ENCODE data around the gene CNP. TPM values are rescaled to one million over a fixed set of nuclear protein-coding genes. Genes with fewer than 3 reads are reported as not detected.

Gene CNP
- total RNA-seq, 2 experiments from 2014 or later: 81.2 to 97.5 TPM

DNA sequence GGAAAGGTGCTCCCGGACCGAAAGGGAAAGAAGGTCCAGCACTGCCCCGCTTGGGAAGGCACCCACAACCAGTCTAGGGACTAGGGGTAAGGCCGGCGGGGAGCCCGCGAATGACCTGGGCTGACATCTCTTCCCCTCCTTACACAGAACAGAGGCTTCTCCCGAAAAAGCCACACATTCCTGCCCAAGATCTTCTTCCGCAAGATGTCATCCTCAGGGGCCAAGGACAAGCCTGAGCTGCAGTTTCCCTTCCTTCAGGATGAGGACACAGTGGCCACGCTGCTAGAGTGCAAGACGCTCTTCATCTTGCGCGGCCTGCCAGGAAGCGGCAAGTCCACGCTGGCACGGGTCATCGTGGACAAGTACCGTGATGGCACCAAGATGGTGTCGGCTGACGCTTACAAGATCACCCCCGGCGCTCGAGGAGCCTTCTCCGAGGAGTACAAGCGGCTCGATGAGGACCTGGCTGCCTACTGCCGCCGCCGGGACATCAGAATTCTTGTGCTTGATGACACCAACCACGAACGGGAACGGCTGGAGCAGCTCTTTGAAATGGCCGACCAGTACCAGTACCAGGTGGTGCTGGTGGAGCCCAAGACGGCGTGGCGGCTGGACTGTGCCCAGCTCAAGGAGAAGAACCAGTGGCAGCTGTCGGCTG, 1.5 kb downstream of the CNP start:
- CTCF ChIA-PET: interaction anchor here (0.6 to 1.6 kb wide), 3 partner anchors 9 to 110 kb away, joined by 3 to 4 read pairs (median 3); partner anchors contain the start of gene ODAD4
- Mint-ChIP-seq H3K27ac (peak overlapping the region; percentile 91), H3K9me3 (no peaks in the 10 kb centered on the region), H3K36me3 (ENCODE audit: low read depth) (peaks cover 39% of the 10 kb centered on the region), H3K4me1 (peaks cover 53% of the 10 kb centered on the region), H3K27me3 (peaks cover 2% of the 10 kb centered on the region), H3K4me3 (peak overlapping the region; percentile 84)
- DNase-seq: no peak
- POLR2A ChIA-PET: interaction anchor here (3.0 kb wide), 1 partner anchor 145 kb away, joined by 7 read pairs; the partner anchor contains the start of gene DHX58

DNA sequence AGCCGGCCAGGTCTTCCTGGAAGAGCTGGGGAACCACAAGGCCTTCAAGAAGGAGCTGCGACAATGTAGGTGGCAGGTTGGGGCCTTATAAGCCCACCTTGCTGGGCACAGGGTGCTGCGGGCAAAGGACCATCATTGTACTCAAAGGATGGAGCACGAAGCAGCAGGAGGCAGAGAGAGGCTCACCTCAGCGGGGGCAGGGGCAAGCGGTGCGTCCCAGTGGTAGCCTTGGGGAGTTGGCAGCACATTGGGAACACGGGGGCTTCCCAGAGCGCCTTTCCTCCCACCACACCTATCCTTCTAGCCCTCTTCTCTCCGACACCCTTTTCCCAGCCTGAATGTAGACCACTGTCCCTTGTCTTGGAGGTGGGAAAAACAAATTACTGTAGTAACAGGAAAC, 2.1 kb downstream of the CNP start:
- peak overlapping the region; percentile 31 for H3K27ac Mint-ChIP-seq
- H3K36me3 Mint-ChIP-seq (ENCODE audit: low read depth): peaks cover 45% of the 10 kb centered on the region
- ChIA-PET CTCF (interaction anchor here (0.5 to 1.8 kb wide), 4 partner anchors 9 to 254 kb away, joined by 3 to 5 read pairs (median 3); partner anchors contain the start of gene DNAJC7), POLR2A (interaction anchor here (3.0 kb wide), 1 partner anchor 144 kb away, joined by 7 read pairs; the partner anchor contains the start of gene DHX58)
- peaks cover 56% of the 10 kb centered on the region for H3K4me1 Mint-ChIP-seq
- peak overlapping the region; percentile 84 for H3K4me3 Mint-ChIP-seq
- peaks cover 2% of the 10 kb centered on the region for H3K27me3 Mint-ChIP-seq
- no peak for DNase-seq
- no peaks in the 10 kb centered on the region for H3K9me3 Mint-ChIP-seq

DNA sequence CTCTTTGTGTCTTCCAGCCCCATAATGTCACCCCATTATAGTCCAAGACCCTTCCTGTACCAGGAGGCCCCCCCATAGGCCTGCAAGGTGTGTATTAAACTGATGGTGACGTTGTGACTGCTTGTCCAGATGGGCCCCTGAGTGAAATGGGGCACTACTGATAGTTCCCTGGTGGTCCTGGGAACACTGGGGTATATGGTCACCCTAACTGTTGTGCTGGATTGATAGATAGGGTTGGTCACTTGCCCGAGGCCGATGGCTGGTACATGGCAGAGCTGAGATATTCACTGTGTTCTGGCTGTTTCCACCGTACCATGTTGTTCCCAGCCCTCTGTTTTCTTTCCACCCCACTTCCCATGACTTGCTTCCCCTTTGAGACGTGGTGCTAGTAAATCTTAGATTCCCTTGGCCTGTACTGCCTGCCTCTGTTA, 4.3 kb downstream of the CNP start:
- H3K27ac Mint-ChIP-seq: peak overlapping the region; percentile 13
- H3K9me3 Mint-ChIP-seq: no peaks in the 10 kb centered on the region
- ChIA-PET POLR2A (no interaction called here), CTCF (interaction anchor here (0.7 to 1.6 kb wide), 2 partner anchors 16 to 49 kb away, joined by 3 read pairs; partner anchors contain the start of gene NKIRAS2)
- DNase-seq: no peak
- no peak overlapping the region for H3K4me3 Mint-ChIP-seq
- H3K36me3 Mint-ChIP-seq (ENCODE audit: low read depth): peaks cover 51% of the 10 kb centered on the region
- H3K4me1 Mint-ChIP-seq: peaks cover 45% of the 10 kb centered on the region
- H3K27me3 Mint-ChIP-seq: no peaks in the 10 kb centered on the region

DNA sequence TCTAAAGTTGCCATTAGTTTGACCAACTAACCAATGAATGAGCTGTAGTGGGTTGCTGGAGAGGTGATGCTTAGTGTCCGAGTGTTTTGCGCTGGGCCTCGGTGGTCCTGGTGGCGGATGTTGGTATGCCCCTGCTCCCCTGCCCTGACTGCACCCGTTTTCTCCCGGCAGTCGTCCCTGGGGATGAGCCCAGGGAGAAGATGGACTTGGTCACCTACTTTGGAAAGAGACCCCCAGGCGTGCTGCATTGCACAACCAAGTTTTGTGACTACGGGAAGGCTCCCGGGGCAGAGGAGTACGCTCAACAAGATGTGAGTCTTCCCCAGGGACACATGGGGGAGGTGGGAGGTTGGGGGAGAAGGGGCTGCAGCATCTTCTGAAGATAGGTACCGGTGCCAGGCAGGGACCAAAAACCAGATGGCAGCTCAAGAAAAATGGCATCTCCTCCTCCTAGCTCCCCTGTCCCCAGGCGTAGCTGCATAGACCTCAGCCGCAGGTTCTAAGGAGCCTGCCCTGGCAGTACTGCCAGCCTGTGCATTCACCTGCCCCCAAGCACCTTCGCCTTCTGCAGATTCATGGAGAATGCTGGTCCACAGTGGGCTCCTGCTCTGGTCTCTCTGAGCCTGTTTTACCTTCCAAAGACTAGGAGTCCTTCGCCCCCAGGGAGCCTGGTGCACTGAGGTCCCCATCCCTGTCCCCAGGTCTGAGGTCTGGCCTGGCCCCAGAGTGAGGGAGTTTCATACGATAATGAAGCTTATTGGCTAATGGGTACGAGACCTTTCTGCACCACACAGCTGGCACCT, 5.3 kb downstream of the CNP start:
- ChIA-PET POLR2A (no interaction called here), CTCF (interaction anchor here (0.7 to 1.6 kb wide), 3 partner anchors 13 to 48 kb away, joined by 3 read pairs; partner anchors contain the start of gene NKIRAS2)
- no peak overlapping the region for H3K27ac Mint-ChIP-seq
- H3K4me1 Mint-ChIP-seq: peaks cover 44% of the 10 kb centered on the region
- H3K27me3 Mint-ChIP-seq: no peaks in the 10 kb centered on the region
- no peak overlapping the region for H3K4me3 Mint-ChIP-seq
- H3K36me3 Mint-ChIP-seq (ENCODE audit: low read depth): peaks cover 59% of the 10 kb centered on the region
- H3K9me3 Mint-ChIP-seq: no peaks in the 10 kb centered on the region
- DNase-seq: no peak

DNA sequence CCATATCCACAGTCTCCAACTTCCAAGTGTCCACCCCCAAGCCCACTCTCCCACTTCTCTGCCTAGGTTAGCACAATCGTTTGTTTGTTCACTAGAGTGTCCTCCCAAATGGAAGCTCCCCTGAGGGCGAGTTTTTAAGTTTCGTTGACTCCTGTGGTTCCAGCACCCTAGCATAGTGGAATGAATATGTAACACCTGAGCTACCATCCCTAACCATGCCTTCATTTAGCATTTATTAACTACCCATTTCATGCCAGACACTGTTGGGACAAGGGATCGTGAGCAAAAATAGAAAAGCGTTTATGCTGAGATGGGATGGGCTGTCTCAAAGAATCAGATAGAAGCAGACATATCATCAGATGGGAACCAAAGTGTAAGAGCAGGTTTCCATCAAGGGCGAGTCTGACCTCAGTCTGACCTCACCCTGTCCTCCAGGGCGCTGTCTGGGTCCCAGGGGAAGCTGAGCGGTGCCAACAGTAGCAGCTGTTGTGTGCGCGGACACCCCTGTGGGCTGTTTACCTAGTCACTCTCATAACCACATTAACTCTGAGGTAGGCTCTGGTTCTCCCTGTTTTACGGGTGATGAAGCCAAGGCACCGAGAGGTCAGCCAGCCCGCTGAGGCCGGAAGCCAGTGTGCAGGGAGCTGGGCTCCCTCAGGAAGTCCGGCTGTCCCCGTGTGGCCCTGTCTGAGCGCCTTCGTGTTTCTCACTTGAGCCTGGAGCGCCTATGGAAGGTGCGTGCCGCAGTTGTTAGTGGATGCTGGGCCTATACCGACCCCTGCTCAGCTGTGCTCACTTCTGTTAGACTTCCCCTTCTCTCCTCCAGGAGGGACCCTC, 6.2 kb downstream of the CNP start:
- no peak overlapping the region for H3K4me3 Mint-ChIP-seq
- peaks cover 39% of the 10 kb centered on the region for H3K4me1 Mint-ChIP-seq
- ChIA-PET POLR2A (no interaction called here), CTCF (interaction anchor here (0.6 to 1.6 kb wide), 5 partner anchors 11 to 47 kb away, joined by 3 to 4 read pairs (median 3); partner anchors contain the start of gene NKIRAS2)
- no peak overlapping the region for H3K27ac Mint-ChIP-seq
- H3K27me3 Mint-ChIP-seq: no peaks in the 10 kb centered on the region
- H3K36me3 Mint-ChIP-seq (ENCODE audit: low read depth): peaks cover 65% of the 10 kb centered on the region
- no peak for DNase-seq
- no peaks in the 10 kb centered on the region for H3K9me3 Mint-ChIP-seq

DNA sequence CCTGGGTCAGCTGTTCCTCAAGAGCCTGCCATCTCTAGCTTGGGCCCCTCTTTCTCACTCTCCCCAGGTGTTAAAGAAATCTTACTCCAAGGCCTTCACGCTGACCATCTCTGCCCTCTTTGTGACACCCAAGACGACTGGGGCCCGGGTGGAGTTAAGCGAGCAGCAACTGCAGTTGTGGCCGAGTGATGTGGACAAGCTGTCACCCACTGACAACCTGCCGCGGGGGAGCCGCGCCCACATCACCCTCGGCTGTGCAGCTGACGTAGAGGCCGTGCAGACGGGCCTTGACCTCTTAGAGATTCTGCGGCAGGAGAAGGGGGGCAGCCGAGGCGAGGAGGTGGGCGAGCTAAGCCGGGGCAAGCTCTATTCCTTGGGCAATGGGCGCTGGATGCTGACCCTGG, 6.8 kb downstream of the CNP start:
- Mint-ChIP-seq H3K27me3 (no peaks in the 10 kb centered on the region), H3K36me3 (ENCODE audit: low read depth) (peaks cover 65% of the 10 kb centered on the region), H3K27ac (no peak overlapping the region), H3K4me1 (peaks cover 33% of the 10 kb centered on the region), H3K4me3 (no peak overlapping the region), H3K9me3 (no peaks in the 10 kb centered on the region)
- ChIA-PET CTCF (interaction anchor here (1.2 to 1.4 kb wide), 3 partner anchors 10 to 47 kb away, joined by 3 to 4 read pairs (median 3); partner anchors contain the start of gene NKIRAS2), POLR2A (no interaction called here)
- no peak for DNase-seq

DNA sequence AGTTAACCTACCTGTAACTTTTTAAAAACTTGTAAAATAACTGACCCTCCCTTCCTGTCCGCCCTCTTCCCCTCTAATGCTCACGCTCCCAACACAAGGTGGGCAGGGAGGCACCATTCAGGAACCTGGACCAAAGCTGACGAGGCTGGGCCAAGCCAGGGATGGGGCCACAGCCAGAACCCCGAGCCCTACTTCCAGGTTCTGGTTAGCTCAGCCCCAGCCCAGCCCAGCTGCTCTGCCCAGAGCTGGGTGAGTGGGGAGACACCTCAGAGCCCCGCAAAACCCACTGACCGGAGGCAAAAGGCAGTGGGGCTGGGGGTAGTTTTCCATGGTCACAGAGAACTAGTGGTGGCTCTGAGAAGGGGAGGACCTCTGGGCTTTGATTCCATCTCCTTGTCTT, 7.4 kb downstream of the CNP start:
- DNase-seq: no peak
- ChIA-PET CTCF (interaction anchor here (1.2 to 1.4 kb wide), 2 partner anchors 10 to 46 kb away, joined by 3 to 4 read pairs; partner anchors contain the start of gene NKIRAS2), POLR2A (no interaction called here)
- no peaks in the 10 kb centered on the region for H3K27me3 Mint-ChIP-seq
- H3K27ac Mint-ChIP-seq: no peak overlapping the region
- H3K4me3 Mint-ChIP-seq: no peak overlapping the region
- peaks cover 28% of the 10 kb centered on the region for H3K4me1 Mint-ChIP-seq
- H3K9me3 Mint-ChIP-seq: no peaks in the 10 kb centered on the region
- H3K36me3 Mint-ChIP-seq (ENCODE audit: low read depth): peaks cover 63% of the 10 kb centered on the region

DNA sequence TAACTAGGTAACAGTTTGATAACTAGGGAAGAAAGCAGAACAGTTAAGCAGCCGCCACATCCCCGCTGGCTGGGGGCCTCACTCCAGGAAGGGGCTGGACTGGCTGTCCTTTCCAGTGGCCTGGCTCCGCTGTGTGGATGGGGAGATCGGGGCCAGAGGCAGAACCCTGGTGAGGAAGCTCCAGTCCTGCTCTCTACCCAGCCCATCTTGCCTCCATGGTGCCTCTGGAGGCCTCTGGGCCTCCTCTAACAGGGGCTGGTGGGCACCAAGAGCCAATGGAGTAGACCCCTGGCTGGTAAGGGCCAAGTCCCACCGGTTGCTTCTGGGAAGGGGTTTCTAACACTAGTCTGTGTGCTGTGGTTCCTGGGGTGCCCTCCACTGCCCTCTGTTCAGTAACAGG, 8.1 kb downstream of the CNP start:
- H3K27me3 Mint-ChIP-seq: no peaks in the 10 kb centered on the region
- ChIA-PET CTCF (interaction anchor here (1.1 to 1.6 kb wide), 3 partner anchors 10 to 45 kb away, joined by 4 to 5 read pairs (median 4); partner anchors contain the start of gene NKIRAS2), POLR2A (no interaction called here)
- no peaks in the 10 kb centered on the region for H3K9me3 Mint-ChIP-seq
- no peak for DNase-seq
- H3K4me3 Mint-ChIP-seq: no peak overlapping the region
- H3K27ac Mint-ChIP-seq: no peak overlapping the region
- peaks cover 57% of the 10 kb centered on the region for H3K36me3 Mint-ChIP-seq (ENCODE audit: low read depth)
- peaks cover 22% of the 10 kb centered on the region for H3K4me1 Mint-ChIP-seq

DNA sequence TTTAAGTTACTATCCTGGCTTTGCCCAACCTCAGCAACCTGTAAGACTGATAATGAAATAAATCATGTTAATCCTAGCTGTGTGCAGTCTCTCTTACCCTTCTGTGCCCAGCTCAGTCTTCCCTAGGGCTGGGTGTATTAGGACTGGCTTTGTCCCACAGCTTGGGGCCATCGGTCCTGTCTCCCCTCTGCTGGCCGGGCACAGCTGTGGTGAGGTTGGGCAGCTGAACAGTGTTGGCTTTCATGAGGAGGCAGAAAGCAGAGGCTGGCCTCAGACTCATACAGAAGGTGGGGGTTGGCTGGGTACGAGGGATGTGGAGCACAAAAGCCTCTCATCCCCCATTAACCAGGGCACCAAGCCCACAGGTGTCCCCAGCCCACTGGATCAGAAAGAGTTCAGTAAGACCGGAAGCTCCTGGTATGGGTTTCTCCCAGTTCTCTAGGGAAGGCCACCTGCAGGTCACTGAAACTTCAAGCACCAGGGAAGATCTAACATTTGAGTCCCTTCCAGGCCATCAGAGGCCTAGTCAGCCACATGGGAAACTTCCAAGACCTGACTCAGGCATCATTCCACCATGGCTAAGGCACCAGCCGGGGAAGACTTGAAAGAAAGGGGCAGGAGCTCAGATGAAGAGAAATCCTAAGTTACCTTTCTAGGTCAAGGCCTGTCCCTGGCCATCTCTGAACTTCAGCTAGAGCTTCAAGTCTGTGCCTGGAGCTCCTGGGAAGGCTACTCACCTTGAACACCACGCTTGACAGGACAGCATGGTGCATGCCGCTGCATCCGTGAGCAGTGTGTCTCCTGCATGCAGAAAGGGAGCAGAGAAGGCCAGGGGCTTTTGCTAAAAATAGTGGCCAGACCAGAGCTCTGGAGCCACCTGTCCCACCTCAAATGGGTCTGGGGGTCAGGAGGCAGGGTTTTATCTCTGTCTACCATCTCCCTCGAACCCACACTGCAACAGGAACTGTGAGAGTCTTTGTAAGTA, 8.8 kb downstream of the CNP start:
- Mint-ChIP-seq H3K4me1 (peaks cover 18% of the 10 kb centered on the region), H3K36me3 (ENCODE audit: low read depth) (peaks cover 59% of the 10 kb centered on the region), H3K27ac (no peak overlapping the region), H3K27me3 (no peaks in the 10 kb centered on the region), H3K4me3 (no peak overlapping the region), H3K9me3 (no peaks in the 10 kb centered on the region)
- CTCF ChIA-PET: interaction anchor here (1.0 to 1.6 kb wide), 3 partner anchors 9 to 44 kb away, joined by 3 to 5 read pairs (median 4); partner anchors contain the start of gene NKIRAS2
- POLR2A ChIA-PET: no interaction called here
- no peak for DNase-seq

DNA sequence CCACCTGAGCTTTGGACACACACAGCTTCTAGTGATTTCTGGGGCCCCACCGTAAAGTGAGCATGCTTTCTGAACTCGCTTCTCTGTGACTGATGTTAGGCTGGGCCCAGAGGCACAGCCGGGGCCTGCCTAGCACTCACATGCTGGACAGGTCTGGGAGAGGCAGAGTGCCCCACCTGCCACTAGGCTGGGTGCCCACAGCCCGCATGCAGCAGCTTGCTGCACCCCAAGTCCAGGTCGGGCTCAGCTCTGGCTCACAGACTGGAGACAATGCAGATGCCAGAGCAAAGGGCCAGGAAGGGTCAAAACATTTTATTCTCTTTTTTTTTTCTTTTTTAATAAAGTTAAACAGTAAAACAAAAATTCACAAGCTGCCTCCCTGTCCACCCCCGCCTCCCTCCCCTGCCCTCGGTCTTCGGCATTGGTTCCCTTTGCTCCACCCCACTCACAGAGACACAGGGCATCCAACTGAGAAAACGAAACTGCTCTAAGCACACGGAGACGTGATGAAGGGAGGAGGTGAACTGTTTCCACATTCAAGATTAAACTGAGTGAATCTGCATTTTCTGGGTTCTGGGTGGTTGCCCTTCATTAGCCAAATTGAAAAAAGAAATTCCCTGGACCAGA, 9.7 kb downstream of the CNP start:
- POLR2A ChIA-PET: no interaction called here
- Mint-ChIP-seq H3K36me3 (ENCODE audit: low read depth) (peaks cover 60% of the 10 kb centered on the region), H3K4me1 (peaks cover 14% of the 10 kb centered on the region)

DNA sequence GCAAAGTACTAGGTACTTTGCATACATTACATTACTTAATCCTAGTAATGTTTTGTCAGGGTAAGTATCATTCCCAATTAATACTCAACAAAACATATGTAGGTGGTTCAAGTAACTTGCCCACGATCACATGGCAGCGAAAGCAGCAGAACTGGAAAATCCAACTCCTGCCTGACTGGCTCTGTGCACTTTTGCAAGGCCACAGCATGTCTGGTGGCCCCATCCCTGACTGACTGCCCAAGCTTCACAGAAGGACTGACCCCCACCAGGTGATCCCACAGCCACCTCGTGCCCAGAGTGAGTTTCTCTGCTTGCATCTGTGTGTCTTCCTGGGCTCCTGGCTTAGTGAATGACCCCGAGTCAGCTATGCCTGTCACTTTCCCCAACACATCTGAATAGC, 11.4 kb downstream of the CNP start:
- Mint-ChIP-seq H3K4me3 (no peak overlapping the region), H3K27ac (no peak overlapping the region), H3K9me3 (no peaks in the 10 kb centered on the region), H3K27me3 (no peaks in the 10 kb centered on the region), H3K36me3 (ENCODE audit: low read depth) (peaks cover 65% of the 10 kb centered on the region), H3K4me1 (peaks cover 5% of the 10 kb centered on the region)
- DNase-seq: no peak
- POLR2A ChIA-PET: no interaction called here
- CTCF ChIA-PET: interaction anchor here (0.6 to 1.6 kb wide), 5 partner anchors 10 to 781 kb away, joined by 3 to 4 read pairs (median 3); no protein-coding TSS in a partner anchor

More for the DNA sequence above, 9.7 kb downstream of the CNP start:
- DNase-seq: no peak
- no peaks in the 10 kb centered on the region for H3K9me3 Mint-ChIP-seq
- H3K27me3 Mint-ChIP-seq: no peaks in the 10 kb centered on the region
- no peak overlapping the region for H3K4me3 Mint-ChIP-seq
- peak overlapping the region; percentile 54 for H3K27ac Mint-ChIP-seq
- CTCF ChIA-PET: interaction anchor here (0.6 to 1.6 kb wide), 4 partner anchors 8 to 205 kb away, joined by 3 to 4 read pairs (median 3); partner anchors contain the start of gene KCNH4
